SH-SY5Y (cell line): ENCODE data around the gene ADAMTS2.

Experiments
- GATA2 ChIP-seq: IDR thresholded peaks from 2 replicates; pipeline ENCODE4 v1.6.1; 2011; ENCODE audit warnings: mild to moderate bottlenecking, low read depth, low read length
- GATA3 ChIP-seq: IDR thresholded peaks from 2 replicates; pipeline ENCODE4 v1.6.1; 2011; ENCODE audit warnings: low read depth, mild to moderate bottlenecking, low read length, moderate library complexity

The ADAMTS2 gene

GRCh38 chr5:179227580-179228311, 117.5 kb downstream of the ADAMTS2 start:
- TF ChIP-seq GATA3 (no peak), GATA2 (no peak)

GRCh38 chr5:179227229-179227579, 118.1 kb downstream of the ADAMTS2 start:
- TF ChIP-seq GATA3, result no peak
- TF ChIP-seq GATA2, result no peak

- TF ChIP-seq GATA2, result no peak
- no peak for TF ChIP-seq GATA3
Measured at GRCh38 chr5:179226696-179227095, 118.6 kb downstream of the ADAMTS2 start.

- TF ChIP-seq GATA2 (no peak), GATA3 (no peak)
Measured at GRCh38 chr5:179225387-179225786, 119.9 kb downstream of the ADAMTS2 start.

- TF ChIP-seq GATA2, result no peak
Measured at GRCh38 chr5:179224741-179225140, 120.5 kb downstream of the ADAMTS2 start.

GRCh38 chr5:179223961-179224360, 121.3 kb downstream of the ADAMTS2 start:
- TF ChIP-seq GATA2, result no peak
- TF ChIP-seq GATA3, result no peak

- TF ChIP-seq GATA3 (no peak), GATA2 (no peak)
Measured at GRCh38 chr5:179223528-179223927, 121.7 kb downstream of the ADAMTS2 start.

GRCh38 chr5:179222246-179223017, 122.8 kb downstream of the ADAMTS2 start:
- TF ChIP-seq GATA3 (no peak), GATA2 (no peak)

GRCh38 chr5:179221877-179222220, 123.4 kb downstream of the ADAMTS2 start:
- TF ChIP-seq GATA3 (no peak), GATA2 (no peak)

GRCh38 chr5:179221196-179221876, 123.9 kb downstream of the ADAMTS2 start:
- no peak for TF ChIP-seq GATA2
- no peak for TF ChIP-seq GATA3

- no peak for TF ChIP-seq GATA2
- TF ChIP-seq GATA3, result no peak
Measured at GRCh38 chr5:179220716-179221115, 124.5 kb downstream of the ADAMTS2 start.

GRCh38 chr5:179219661-179220620, 125.3 kb downstream of the ADAMTS2 start:
- no peak for TF ChIP-seq GATA3
- TF ChIP-seq GATA2, result no peak

GRCh38 chr5:179218943-179219330, 126.3 kb downstream of the ADAMTS2 start:
- no peak for TF ChIP-seq GATA2
